NCI-H1092 (cell line): ENCODE measurements around the gene CD300A.

Experiments used
- DNase-seq: peaks from one replicate; lab custom pipeline; 2025; lab: John Stamatoyannopoulos, UW

CD300A gene

DNA sequence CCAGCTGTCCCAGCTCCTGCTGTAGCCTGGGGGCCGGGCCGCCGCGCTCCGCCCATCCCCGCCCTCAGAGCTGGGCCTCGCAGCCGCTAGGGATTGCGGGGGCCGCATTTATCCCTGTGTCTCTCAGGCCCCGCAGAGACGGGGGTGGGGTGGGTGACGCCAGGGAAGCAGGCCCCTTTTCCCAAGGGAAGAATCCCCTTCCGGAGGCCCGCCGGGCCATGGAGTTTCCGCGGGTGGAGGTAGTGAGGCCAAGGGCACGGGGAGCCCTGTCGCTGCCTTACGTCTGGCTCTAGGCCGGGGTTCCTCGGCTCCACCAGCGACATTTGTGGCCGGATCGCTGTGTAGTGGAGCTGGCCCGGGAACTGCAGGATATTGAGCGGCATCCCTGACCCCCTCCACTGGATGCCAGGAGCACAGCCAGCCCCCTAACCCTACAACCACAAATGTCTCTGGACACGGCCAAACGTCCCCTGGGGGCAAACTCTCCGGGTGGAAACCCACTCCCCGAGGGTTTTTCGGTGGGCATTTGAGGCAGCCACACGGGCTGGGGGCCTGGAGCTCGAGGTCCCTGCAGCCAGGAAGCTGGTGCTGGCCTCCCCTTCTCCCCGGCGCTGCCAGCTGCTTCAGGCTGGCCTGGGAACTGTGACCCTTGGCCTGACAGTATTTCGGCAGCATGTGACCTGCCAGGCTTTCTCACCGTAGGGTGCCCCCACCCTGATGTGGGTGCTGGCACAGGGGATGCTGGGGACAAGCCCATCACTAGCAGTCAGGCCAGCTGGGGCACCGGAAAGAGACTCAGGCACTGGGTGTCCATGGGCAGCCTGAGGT, 12.0 kb upstream of the CD300A start:
- DNase-seq, result peak; percentile 65

DNA sequence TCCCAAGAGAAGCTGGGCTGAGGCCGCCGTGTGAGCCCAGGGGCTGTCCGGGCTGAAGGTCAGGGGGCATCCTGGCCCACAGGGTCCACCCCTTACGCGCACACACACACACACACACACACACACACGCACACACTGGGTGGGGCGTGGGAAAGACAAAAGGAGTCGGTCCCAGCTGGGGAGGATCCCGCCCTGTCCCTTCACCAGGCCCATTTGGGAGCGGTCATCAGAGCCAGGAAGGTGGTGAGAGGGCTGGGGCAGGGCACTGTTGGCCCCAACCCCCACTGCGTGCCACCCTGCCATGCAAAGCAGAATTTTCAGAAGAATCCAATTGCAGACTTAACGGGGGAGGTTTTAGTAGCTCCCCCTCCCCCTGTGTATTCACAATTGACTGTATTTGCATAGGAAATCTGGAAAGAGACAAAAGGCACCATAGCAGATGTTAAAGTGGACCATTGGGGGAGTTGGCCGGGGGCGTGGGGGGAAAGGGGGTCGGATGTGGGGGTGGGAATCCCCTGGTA, 11.3 kb upstream of the CD300A start:
- no peak for DNase-seq

DNA sequence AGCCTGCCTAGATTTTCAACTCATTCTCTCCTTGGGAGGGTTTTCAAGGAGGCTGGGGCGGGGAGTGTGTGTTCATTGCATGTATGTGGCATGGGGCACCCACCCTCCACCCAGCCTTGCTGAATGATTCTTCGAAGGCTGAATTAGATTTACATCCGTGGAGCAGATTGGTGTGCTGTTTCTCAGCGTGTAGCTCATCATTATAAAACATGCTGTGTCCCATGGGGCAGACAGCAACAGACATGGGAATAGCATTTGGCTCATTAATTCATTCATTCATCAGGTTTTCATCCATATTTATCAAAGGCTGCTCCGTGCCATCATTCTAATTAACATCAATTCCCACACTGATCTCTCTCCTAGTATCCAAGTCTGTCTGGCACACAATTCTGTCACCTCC, 10.6 kb upstream of the CD300A start:
- DNase-seq, result no peak

DNA sequence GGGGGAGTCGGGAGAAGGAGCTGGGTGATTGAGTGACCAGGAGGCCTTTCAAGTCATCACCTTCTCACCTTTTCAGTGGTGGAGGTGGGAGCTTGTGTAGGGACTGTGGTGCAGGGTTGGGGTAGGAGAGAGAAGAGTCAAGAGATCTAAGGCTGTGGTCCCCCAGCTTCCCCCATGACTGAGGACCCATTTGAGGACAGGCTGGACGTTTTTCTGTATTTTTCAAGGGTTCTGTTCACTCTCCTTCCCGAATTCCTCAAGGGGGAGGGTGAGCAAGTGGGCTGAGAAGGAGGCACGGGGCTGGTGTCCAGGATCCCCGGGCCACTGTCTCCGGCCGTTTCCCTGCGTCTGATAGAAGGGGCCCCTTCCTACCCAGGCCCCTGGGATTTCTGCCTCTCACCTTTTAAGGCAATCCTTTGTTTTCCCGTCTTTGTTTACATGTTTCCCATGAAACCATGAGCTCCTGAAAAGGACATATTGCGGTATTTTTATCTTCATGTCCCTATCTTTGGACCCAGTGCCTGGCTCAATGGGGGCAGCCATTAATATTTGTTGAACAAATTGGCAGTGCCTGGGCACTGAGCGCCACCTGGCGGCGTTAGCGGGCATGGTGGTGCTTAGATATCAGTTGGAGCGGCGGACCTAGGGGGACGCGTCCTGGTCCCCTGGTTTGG, 9.2 kb upstream of the CD300A start:
- DNase-seq, result peak; percentile 76

DNA sequence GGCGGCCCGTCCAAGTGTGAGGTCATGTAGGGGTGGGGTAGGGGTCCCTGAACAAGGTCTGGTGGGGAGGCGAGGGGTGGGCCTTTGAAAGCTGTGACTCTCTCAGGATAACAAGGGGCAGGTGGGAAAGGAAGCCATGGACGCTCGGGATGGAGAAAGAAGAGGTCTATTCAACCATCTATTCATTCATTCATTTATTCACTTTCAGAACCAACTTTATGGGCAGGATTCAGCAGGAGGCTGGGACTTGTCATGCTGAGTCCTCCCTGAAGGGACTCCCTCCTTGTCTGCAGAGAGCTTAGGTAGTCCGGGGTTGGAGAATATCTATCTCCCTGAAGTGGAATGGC, 8.6 kb upstream of the CD300A start:
- no peak for DNase-seq

DNA sequence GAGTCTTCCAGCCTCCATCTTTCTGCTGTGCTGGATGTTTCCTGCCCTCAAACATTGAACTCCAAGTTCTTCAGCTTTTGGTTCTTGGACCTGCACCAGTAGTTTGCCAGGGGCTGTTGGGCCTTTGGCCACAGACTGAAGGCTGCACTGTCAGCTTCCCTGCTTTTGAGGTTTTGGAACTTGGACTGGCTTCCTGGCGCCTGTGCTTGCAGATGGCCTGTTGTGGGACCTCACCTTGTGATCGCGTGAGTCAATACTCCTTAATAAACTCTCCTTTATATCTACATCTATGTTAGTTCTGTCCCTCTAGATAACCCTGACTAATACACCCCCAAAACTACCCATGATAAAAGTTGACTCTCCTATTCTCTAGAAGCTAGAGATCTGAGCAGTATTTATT, 7.6 kb upstream of the CD300A start:
- DNase-seq, result no peak

DNA sequence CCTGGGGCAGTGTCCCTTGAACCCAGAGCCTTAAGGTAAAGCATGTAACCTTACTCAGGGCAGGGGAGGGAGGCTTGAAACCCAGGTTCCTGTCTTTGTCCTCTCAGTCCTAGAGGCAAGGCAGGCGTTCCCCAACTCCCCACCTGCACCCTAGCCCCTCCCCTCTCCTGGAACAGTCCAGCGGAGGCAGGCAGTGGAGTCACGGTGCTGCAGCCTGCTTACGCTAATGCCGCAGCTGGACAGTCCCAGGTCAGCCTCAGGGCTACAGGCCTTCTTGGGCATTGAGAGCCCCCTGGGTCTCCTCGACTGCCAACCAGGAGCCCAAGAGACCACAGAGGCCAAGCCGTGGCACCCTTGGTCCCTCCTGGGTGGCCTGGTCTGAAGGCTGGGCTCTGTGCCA, 6.8 kb upstream of the CD300A start:
- DNase-seq, result no peak

DNA sequence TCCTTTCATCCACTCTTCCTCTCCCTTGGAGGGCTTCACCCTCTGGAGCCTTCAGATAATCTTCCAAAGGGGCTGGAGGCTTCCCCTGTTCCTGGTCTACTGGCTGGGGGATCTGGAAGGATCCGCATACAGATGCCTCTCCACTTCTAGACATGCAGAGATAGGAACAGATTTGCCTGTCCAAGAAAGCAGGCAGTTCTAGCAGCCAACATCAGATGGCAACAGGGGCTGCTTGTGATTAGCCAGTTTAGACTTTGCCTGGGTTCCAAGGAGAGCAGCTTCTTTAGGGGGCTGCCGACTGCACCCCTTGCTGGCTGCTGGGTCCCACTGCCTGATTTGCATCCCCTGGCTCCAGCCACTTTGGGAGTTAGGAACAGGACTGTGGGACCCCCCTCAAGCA, 6.2 kb upstream of the CD300A start:
- no peak for DNase-seq

DNA sequence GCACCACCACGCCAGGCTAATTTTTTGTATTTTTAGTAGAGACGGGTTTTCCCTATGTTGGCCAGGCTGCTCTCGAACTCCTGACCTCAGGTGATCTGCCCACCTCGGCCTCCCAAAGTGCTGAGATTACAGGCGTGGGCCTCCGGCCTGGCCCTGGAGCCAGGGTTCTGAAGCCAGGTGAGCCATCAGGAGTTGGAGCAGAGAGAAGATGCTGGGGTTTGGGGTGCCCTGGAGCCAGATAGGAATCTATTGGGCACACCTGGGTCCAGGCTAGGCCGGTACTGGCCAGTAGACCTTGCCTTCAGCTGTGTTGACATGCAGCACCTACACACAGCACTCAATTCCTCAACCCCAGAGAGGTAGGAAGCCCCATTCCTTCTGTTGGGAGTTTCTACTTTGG, 5.4 kb upstream of the CD300A start:
- no peak for DNase-seq

DNA sequence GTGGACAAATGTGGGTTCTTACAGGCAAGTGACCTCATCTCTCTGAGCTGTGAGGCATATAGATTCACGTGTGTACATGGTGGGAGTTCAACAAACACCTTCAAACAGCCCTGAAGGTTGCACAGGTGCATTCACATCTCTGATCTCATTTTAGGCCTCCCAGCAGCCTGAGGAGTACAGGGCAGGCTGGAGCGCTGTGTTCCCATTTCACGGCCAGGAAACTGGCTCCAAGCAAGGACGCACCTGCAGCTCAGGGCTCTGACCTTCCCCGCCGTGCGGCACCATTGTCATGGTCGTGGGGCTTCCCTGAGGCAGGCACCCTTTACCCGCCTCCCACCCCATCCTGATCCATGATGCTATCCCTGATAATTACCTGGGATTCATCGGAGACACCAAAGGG, 4.8 kb upstream of the CD300A start:
- DNase-seq, result no peak

DNA sequence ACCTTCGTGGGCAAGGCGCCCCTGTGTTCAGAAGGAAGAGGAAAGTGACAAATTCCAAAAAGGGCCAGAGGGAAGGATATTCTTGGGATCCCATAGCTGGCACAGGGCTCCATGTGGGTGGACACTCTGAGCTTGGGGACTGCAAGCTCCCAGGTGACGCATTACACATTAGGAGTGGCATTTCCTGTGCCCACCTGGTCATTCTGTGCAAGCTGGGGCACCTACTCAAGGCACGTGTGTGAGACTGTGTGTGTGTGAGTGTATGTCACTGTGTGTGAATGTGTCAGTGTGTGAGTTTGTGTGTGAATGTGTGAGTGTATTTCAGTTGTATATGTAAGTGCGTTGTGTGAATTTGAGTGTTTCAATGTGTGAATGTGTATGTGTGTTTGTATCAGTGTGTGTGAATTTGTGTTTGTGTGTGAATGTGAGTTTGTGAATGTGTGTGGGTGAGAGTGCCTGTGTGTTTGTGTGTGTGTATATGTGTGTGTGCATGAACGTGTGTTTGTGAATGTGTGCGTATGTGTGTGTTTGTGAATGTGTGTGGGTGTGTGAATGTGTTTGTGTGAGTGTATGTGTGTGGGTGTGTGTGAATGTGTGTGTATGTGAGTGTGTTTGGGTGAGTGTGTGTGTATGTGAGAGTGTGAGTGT, 1.6 kb upstream of the CD300A start:
- no peak for DNase-seq

DNA sequence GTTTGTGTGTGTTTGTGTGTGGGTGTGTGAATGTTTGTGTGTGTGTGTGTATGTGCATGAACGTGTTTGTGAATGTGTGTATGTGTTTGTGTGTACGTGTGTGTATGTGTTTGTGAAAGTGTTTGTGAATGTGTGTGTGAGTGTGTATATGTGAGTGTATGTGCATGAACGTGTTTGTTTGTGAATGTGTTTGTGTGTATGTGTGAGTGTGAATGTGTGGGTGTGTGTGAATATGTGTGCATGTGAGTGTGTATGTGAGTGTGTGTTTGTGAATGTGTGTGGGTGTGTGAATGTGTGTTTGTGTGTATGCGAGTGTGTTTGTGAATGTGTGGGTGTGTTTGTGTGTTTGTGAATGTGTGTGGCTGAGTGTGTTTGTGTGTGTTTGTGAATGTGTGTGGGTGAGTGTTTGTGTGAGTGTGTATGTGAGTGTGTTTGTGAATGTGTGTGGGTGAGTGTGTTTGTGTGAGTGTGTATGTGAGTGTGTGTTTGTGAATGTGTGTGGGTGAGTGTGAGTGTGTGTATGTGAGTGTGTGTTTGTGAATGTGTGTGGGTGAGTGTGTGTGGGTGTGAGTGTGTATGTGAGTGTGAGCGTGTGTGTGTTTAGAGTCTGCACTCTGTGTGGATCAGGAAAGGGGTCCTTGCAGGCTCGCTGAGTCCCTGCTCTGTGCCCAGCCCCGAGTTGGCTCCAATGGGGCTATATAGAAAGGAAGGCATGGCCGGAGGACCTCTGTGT, 890 bp upstream of the CD300A start:
- DNase-seq, result no peak

DNA sequence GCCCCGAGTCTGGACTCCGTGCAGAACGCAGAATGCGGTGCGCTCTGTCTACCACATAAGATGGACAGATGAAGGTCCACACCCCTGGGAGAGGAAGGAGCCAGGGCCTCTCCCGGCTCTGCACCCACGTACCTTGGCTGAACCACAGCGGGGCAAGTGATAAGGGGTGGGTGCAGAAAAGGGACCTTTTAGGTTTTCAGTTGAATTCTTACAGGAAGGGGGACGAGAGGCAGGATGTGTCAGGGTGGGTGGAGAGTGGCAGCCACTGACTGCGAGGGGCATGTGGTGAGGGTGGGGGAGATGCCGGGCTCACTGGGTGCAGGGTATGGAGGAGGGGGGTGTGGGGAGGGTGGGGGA, 372 bp downstream of the CD300A start:
- DNase-seq, result no peak

DNA sequence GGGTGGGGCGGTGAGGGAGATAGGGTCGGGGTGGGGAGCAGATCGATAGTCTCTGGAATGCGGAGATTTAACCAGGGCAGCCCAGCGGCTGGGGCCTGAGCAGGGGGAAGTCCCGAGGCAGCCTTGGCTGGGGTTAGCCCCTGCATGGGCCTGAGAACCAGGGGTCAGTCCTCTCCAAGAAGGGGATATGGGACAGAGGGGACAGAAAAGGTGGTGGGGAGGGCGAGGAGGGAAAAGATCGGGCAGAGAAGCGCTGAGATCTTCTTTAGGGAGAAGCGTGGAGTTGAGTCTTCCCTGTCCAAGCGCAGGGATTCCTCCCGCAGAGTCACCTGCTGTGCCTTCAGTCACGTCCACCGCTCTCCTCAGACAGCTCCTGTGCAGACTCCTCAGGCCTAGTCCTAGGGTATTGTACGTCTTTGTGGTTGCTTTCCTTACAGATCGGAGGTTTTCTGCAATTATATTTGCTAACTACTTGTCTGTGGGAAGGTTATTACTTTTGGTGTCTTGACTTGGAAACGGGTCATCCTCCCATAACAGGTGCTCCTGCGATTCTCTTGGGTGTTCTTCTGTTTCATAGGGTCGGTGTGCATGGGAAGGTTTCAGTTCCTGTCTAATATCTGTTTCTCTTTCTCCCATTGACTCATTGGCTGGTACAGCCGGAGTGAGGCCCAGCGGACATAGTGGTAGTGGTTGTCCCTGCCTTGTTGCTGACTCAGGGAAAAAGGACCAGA, 952 bp downstream of the CD300A start:
- DNase-seq, result no peak

DNA sequence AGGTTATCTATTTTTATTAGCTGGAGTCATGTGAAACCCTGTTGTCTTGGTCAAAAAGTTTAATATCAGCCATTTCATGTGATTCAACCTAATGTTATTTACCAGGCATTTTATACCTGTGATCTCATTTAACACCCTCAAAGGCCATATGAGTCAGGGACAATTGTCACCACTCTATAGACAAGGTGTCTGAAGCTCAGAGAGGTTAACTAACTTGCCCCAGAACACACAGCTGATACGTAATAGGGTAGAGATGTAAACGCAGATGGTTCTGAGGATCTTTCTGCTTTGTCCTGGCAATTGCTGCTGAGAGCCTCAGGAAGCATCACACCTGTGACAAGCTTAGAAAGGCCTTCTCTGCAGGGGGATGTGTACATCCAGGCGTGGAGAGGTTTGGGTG, 4.9 kb downstream of the CD300A start:
- DNase-seq, result no peak

DNA sequence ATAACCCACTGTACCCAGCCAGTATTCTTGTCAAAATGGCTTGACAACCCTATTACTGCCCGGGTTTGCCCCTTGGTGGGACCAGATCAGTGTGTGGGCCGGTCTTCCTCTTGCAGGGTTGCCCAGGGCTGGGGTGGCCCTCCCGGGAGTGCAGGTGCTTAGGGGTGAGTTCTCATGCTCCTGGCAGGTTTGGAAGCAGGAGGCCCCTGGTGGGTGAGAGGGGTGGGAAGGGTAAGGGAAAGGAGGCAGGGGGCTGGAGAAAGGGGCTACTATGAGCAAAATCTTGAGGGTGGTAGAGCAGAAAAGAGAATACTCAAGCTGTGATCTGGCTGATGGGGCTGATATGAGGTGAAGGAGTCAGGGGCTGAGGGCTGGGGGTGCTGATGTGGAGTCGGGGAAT, 6.5 kb downstream of the CD300A start:
- DNase-seq, result no peak

DNA sequence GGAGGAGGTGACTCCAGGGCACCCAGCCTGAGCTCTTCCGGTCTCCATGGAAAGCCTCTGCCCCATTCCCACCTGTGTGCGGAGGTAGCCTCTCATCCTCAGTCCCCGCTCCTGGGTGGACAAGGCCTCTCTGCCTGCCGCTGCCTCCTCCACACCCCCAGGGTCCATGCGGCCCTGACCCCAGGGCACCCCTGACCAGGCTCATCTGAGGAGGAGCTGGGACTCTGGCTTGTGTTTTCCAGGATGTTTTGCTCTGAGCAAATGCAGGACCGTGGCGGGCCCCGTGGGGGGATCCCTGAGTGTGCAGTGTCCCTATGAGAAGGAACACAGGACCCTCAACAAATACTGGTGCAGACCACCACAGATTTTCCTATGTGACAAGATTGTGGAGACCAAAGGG, 6.9 kb downstream of the CD300A start:
- DNase-seq, result no peak

DNA sequence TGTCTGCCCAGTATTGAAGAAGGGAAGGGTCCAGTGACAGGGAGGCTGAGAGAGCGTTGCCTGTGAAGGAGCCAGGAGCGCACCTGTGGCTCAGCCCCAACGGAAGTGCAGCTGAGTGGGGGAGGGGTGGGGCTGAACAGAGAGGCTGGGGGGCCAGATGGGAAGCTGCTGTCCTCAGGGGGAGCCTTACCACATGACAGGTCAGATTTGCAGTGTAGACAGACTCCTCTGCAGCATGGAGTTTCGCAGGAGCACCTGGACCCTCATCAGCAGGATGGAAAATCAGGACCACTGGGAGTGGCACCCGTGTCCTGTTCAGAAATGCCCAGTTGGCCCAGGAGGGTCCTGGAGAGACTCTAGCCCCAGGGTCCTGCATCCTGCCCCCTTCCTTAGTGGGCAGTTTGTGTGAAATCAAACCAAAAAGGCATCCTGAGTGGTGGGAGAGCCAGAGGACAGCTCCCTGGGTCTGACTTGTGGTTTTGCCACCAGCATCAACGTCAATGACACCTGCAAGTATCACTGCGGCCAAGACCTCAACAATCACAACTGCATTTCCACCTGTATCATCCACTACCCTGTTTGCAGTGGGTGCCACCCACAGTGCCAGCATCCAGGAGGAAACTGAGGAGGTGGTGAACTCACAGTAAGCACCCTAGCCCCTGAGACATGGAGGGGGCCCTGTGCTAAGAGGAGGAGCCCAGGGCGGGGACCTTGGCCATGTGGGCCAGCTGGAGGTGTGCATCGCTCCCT, 7.8 kb downstream of the CD300A start:
- DNase-seq, result no peak

DNA sequence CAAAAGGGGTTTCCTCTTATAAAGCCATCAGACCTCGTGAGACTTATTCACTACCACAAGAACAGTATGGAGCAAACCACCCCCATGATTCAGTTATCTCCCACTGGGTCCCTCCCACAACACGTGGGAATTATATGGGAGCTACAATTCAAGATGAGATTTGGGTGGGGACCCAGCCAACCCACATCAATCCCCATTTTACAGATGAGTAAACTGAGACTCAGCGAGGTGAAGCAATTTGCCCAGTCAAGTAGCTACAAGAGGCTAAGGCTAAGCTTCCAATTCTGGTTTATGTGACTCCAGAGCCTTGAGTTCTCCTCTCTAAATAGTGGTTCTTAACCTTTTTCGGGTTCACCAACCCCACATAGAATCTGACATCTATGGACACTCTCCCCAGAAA, 8.8 kb downstream of the CD300A start:
- DNase-seq, result no peak

DNA sequence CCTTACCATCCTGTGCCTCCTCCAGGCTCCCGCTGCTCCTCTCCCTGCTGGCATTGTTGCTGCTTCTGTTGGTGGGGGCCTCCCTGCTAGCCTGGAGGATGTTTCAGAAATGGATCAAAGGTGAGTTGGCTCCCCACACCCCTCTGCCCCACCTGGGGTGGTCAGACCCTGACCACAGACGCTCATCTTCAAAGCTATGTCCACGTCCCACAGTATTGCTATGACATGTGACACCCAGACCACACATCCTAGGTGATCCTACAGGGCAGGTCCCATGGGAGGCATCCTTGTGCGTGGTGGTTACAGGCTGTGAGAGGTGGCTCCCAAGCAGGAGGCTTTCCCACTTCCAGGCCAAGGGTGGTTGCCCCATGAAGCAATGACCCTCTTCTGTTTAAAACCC, 11.0 kb downstream of the CD300A start:
- no peak for DNase-seq

DNA sequence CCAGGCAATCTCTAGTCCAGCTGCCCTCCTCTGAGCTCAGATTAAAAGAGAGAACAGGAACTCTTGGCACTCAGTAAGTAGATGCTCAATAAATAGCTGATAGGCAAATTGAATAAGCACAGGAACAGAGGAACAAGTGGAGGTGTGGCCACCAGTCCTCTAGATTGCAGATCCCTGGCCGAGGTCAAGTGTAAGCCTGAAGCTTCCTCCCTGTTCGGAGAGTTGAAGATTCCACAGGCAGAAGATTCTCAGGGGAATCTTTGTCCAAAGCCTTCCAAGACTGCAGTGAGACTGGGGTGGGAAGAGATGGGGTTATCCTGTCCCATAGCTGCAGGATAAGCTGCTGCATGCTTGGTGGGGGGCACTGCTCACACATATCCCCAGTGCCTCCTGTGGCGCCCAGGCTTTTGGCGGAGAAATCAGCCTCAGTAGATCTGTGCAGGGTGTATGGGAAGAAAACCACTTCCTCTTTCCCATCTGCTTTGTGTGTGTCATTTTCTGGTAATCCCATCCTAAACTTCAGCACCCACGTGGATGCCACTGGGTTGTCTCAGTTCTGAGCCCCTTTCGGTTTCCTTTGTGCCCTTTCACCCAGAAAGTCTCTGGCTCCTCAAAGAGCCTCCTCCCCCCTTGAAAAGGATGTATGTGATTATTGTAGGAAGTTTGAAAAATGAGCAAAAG, 12.1 kb downstream of the CD300A start:
- DNase-seq, result no peak
